IMR-90 (cell line): ENCODE results near the gene TFIP11. TPM values are rescaled to one million over a fixed set of nuclear protein-coding genes. Genes with fewer than 3 reads are reported as not detected.
A peak's percentile ranks its signal among the peaks of the same experiment; 100 is the strongest.

Experiments
- ATAC-seq: fragments of 200-7000 bp; cut with Tn5 transposase; 2 replicates; pipeline ENCODE4 v1.9.1; 2020; ENCODE audit warnings: low read depth, mild to moderate bottlenecking, moderate library complexity
- BruUV-seq: library from RNA; stranded (reverse); fragments of 400-500 nt; replicated peaks from 2 replicates; lab custom pipeline; 2021; lab: Mats Ljungman, UMichigan
- CTCF ChIA-PET: fragments of 300-600 bp; formaldehyde crosslinking; extraction: SDS; loops from one replicate; lab custom pipeline; 2021; ENCODE audit warnings: antibody characterized with exemption; lab: Yijun Ruan, JAX
- POLR2A ChIA-PET: fragments of 300-600 bp; sonication (Branson Sonifier 250); formaldehyde crosslinking; loops from one replicate; lab custom pipeline; 2022; ENCODE audit warnings: antibody characterized with exemption; ENCODE audit not compliant: unreplicated experiment; lab: Charles Lee
- DNase-seq: peaks from one replicate; pipeline ENCODE4 v3.0.0; 2013
- H2AFZ ChIP-seq: replicated peaks from 2 replicates; pipeline ENCODE3; 2013; ENCODE audit warnings: low read length, mild to moderate bottlenecking; ENCODE audit not compliant: poor library complexity
- H2AK5ac ChIP-seq: 2 replicates; pipeline ENCODE4 v1.6.1; 2013; ENCODE audit warnings: low read depth, low read length, inconsistent platforms
- H2AK9ac ChIP-seq: replicated peaks from 2 replicates; pipeline ENCODE3; 2013; ENCODE audit warnings: mild to moderate bottlenecking, low read depth, low read length, moderate library complexity; ENCODE audit not compliant: poor library complexity
- H2BK120ac ChIP-seq: 2 replicates; pipeline ENCODE4 v1.6.1; 2013; ENCODE audit warnings: low read depth, low read length, inconsistent platforms
- H2BK15ac ChIP-seq: 3 replicates; pipeline ENCODE4 v1.6.1; 2013; ENCODE audit warnings: low read depth, low read length, inconsistent platforms
- H2BK20ac ChIP-seq: 2 replicates; pipeline ENCODE4 v1.6.1; 2013; ENCODE audit warnings: low read depth, mild to moderate bottlenecking, inconsistent platforms, low read length, moderate library complexity
- H2BK5ac ChIP-seq: 2 replicates; pipeline ENCODE4 v1.6.1; 2013; ENCODE audit warnings: mild to moderate bottlenecking, low read depth, low read length, inconsistent platforms; ENCODE audit not compliant: poor library complexity, severe bottlenecking
- H3K14ac ChIP-seq: replicated peaks from 2 replicates; pipeline ENCODE4 v1.6.1; 2013; ENCODE audit warnings: low read depth, low read length, inconsistent platforms
- H3K18ac ChIP-seq: 2 replicates; pipeline ENCODE4 v1.6.1; 2013; ENCODE audit warnings: low read depth, low read length, control low read depth
- H3K23ac ChIP-seq: 2 replicates; pipeline ENCODE4 v1.6.1; 2013; ENCODE audit warnings: low read depth, low read length, inconsistent platforms
- H3K27ac ChIP-seq: 2 replicates; pipeline ENCODE4 v1.5.1; 2013; ENCODE audit warnings: mild to moderate bottlenecking, control low read depth, low read length; ENCODE audit not compliant: insufficient read depth
- H3K27me3 ChIP-seq: 2 replicates; pipeline ENCODE4 v1.6.1; 2013; ENCODE audit warnings: low read length; ENCODE audit not compliant: control insufficient read depth, insufficient read depth
- H3K36me3 ChIP-seq: 2 replicates; pipeline ENCODE4 v1.6.1; 2013; ENCODE audit warnings: low read length, mixed read lengths; ENCODE audit not compliant: control insufficient read depth, insufficient read depth
- H3K4ac ChIP-seq: 2 replicates; pipeline ENCODE4 v1.6.1; 2013; ENCODE audit warnings: low read depth, low read length, inconsistent platforms
- H3K4me1 ChIP-seq: 2 replicates; pipeline ENCODE4 v1.6.1; 2013; ENCODE audit warnings: low read length, mixed read lengths; ENCODE audit not compliant: control insufficient read depth, insufficient read depth
- H3K4me2 ChIP-seq: 2 replicates; pipeline ENCODE4 v1.6.1; 2013; ENCODE audit warnings: low read depth, mild to moderate bottlenecking, control low read depth, low read length, moderate library complexity
- H3K4me3 ChIP-seq: 2 replicates; pipeline ENCODE4 v1.5.1; 2013; ENCODE audit warnings: low read depth, mild to moderate bottlenecking, control low read depth, low read length, moderate library complexity; ENCODE audit not compliant: insufficient read depth
- H3K56ac ChIP-seq: 2 replicates; pipeline ENCODE4 v1.6.1; 2013; ENCODE audit warnings: low read length, inconsistent platforms; ENCODE audit not compliant: insufficient read depth; ENCODE audit errors: extremely low read depth
- H3K79me1 ChIP-seq, 2 experiments: 2 replicates each; pipeline ENCODE4 v1.6.1; 2013; ENCODE audit warnings: low read length in 2 of 2, inconsistent platforms in 1 of 2, low read depth in 1 of 2
- H3K9ac ChIP-seq: 2 replicates; pipeline ENCODE4 v1.6.1; 2013; ENCODE audit warnings: low read depth, low read length, control low read depth
- H3K9me1 ChIP-seq: 2 replicates; pipeline ENCODE4 v1.6.1; 2013; ENCODE audit warnings: low read length, inconsistent platforms; ENCODE audit not compliant: insufficient read depth
- H3K9me3 ChIP-seq: 2 replicates; pipeline ENCODE4 v1.6.1; 2013; ENCODE audit warnings: low read length; ENCODE audit not compliant: control insufficient read depth, insufficient read depth
- H4K20me1 ChIP-seq: 2 replicates; pipeline ENCODE4 v1.6.1; 2013; ENCODE audit warnings: low read length, inconsistent platforms; ENCODE audit not compliant: insufficient read depth
- H4K5ac ChIP-seq: 2 replicates; pipeline ENCODE4 v1.6.1; 2013; ENCODE audit warnings: mild to moderate bottlenecking, low read depth, low read length, control low read depth
- H4K8ac ChIP-seq, 2 experiments: 2 replicates each; pipeline ENCODE4 v1.6.1; 2013; ENCODE audit warnings: low read depth in 2 of 2, low read length in 2 of 2, control low read depth in 1 of 2, inconsistent platforms in 1 of 2
- H4K91ac ChIP-seq: 2 replicates; pipeline ENCODE4 v1.6.1; 2013; ENCODE audit warnings: low read depth, low read length, inconsistent platforms; ENCODE audit not compliant: insufficient read depth
- BHLHE40 ChIP-seq: fragments of 150-350 bp; IDR thresholded peaks from 2 replicates; pipeline ENCODE4 v1.6.1; 2016; ENCODE audit warnings: mild to moderate bottlenecking, low read depth, low read length
- CHD1 ChIP-seq: IDR thresholded peaks from 2 replicates; pipeline ENCODE4 v1.6.1; 2012; ENCODE audit warnings: low read depth, low read length, improper control_type of control experiment
- CTCF ChIP-seq: conservative IDR thresholded peaks from 2 replicates; pipeline ENCODE4 v1.5.1; 2012; ENCODE audit warnings: mild to moderate bottlenecking, low read depth, low read length, improper control_type of control experiment
- FOS ChIP-seq: fragments of 150-350 bp; IDR thresholded peaks from 2 replicates; pipeline ENCODE4 v1.6.1; 2016; ENCODE audit warnings: low read depth, low read length
- MAFK ChIP-seq: IDR thresholded peaks from 2 replicates; pipeline ENCODE4 v1.6.1; 2012; ENCODE audit warnings: low read depth, low read length, improper control_type of control experiment
- MAZ ChIP-seq: IDR thresholded peaks from 2 replicates; pipeline ENCODE4 v1.6.1; 2012; ENCODE audit warnings: low read depth, mild to moderate bottlenecking, low read length, improper control_type of control experiment, moderate library complexity, borderline replicate concordance
- MXI1 ChIP-seq: IDR thresholded peaks from 2 replicates; pipeline ENCODE4 v1.6.1; 2012; ENCODE audit warnings: low read depth, mild to moderate bottlenecking, low read length, moderate library complexity, borderline replicate concordance
- NFE2L2 ChIP-seq: fragments of 150-350 bp; IDR thresholded peaks from 2 replicates; pipeline ENCODE4 v1.6.1; 2016; ENCODE audit warnings: low read depth, mild to moderate bottlenecking, low read length
- POLR2A ChIP-seq: IDR thresholded peaks from 2 replicates; pipeline ENCODE4 v1.6.1; 2012; ENCODE audit warnings: mild to moderate bottlenecking, low read depth, low read length
- RAD21 ChIP-seq: IDR thresholded peaks from 2 replicates; pipeline ENCODE4 v1.6.1; 2012; ENCODE audit warnings: low read length, improper control_type of control experiment
- RFX5 ChIP-seq: IDR thresholded peaks from 2 replicates; pipeline ENCODE4 v1.8.0; 2012; ENCODE audit warnings: low read depth, mild to moderate bottlenecking, low read length, moderate library complexity
- SMC3 ChIP-seq: fragments of 150-350 bp; IDR thresholded peaks from 2 replicates; pipeline ENCODE4 v1.6.1; 2016; ENCODE audit warnings: low read depth, mild to moderate bottlenecking, antibody characterized with exemption, low read length, moderate library complexity
- USF2 ChIP-seq: fragments of 150-350 bp; IDR thresholded peaks from 2 replicates; pipeline ENCODE4 v1.6.1; 2017; ENCODE audit warnings: mild to moderate bottlenecking, antibody characterized with exemption, low read length, low read depth
- WGBS, 2 experiments: methylation state at CpG; one replicate each; pipeline versions ENCODE4 v1.1.5 to v1.1.7; 2013; ENCODE audit warnings: missing lambda C conversion rate in 2 of 2; ENCODE audit not compliant: insufficient read length in 1 of 2; ENCODE audit errors: extremely low coverage in 2 of 2; 5-methylcytosine and 5-hydroxymethylcytosine counted together
- dilution Hi-C: fragments of 300-500 bp; cut with HindIII; formaldehyde crosslinking; loops from one replicate; pipeline ENCODE4 v1.14.3; 2018; ENCODE audit warnings: low sequenced_read_pairs; ENCODE audit not compliant: unreplicated experiment
- in situ Hi-C: fragments of 300-500 bp; cut with MboI; formaldehyde crosslinking; loops from 3 replicates; pipeline ENCODE4 v1.14.3; 2019; ENCODE audit warnings: low sequenced_read_pairs, inconsistent platforms, mixed read lengths
- intact Hi-C: fragments of 100-400 bp; cut with micrococcal nuclease; formaldehyde crosslinking; loops from 2 replicates; pipeline ENCODE4 v1.10.0; 2022
- polyA plus RNA-seq, 3 experiments: library from polyadenylated mRNA; depleted of rRNA; stranded (reverse); fragments of >200 nt; gene quantifications; 2 replicates each; pipeline ENCODE4 v1.2.3, GENCODE V29; 2012; ENCODE audit warnings: low replicate concordance in 1 of 3
- total RNA-seq: library from RNA; depleted of rRNA; stranded (reverse); fragments of >200 nt; gene quantifications from 2 replicates; pipeline ENCODE4 v1.2.3, GENCODE V29; 2012

The TFIP11 gene
- total and polyA plus RNA-seq, 2 of the 4 experiments (the other 2 are of a cell fraction) = 22.5 to 43.2 TPM

- H2BK120ac ChIP-seq = peak within 1 kb of the TSS; percentile 30
- H3K14ac ChIP-seq = peak within 1 kb of the TSS; percentile 67
- H3K18ac ChIP-seq = no peak within 1 kb of the TSS; the same call in 1 of the 2 replicates
- H3K4me3 ChIP-seq = peak within 1 kb of the TSS; percentile 80
- H3K9ac ChIP-seq = peak within 1 kb of the TSS; percentile 90
- intact Hi-C loops (no loop called here), dilution Hi-C loops (no loop called here), in situ Hi-C loops (no loop called here)
- no peaks in the 10 kb centered on the region for H4K20me1 ChIP-seq
- 0 out of 2 replicates have a peak within 1 kb of the TSS, but pooled peaks have one; percentile 3 for H2BK20ac ChIP-seq
- ChIA-PET POLR2A (interaction anchor here (0.6 to 0.7 kb wide), 2 partner anchors 92 to 140 kb away, joined by 3 to 8 read pairs; no protein-coding TSS in a partner anchor), CTCF (interaction anchor here (1.1 to 2.2 kb wide), 2 partner anchors 10 to 19 kb away, joined by 5 to 7 read pairs; no protein-coding TSS in a partner anchor)
- DNase-seq (peak; percentile 88), ATAC-seq (peak; percentile 92)
- H4K5ac ChIP-seq = peak within 1 kb of the TSS; percentile 73
- H2AK5ac ChIP-seq = peak within 1 kb of the TSS; percentile 78
- H2AK9ac ChIP-seq = peak within 1 kb of the TSS; percentile 97
- no TSS peak for BruUV-seq
- peaks cover 33 to 73% of the 10 kb centered on the region in 2 experiments for H3K79me1 ChIP-seq
- no peaks in the 10 kb centered on the region; the same call in 1 of the 2 replicates for H3K9me1 ChIP-seq
- peak within 1 kb of the TSS; percentile 97 for H2AFZ ChIP-seq
- H3K9me3 ChIP-seq = no peaks in the 10 kb centered on the region
- H3K4me2 ChIP-seq = peak within 1 kb of the TSS; percentile 92
- H3K36me3 ChIP-seq = peaks cover 19% of the 10 kb centered on the region
- H4K91ac ChIP-seq = peak within 1 kb of the TSS; percentile 32
- no peaks in the 10 kb centered on the region for H3K27me3 ChIP-seq
- H3K4ac ChIP-seq = peak within 1 kb of the TSS; percentile 88
- H2BK5ac ChIP-seq = peak within 1 kb of the TSS; percentile 64
- H3K23ac ChIP-seq = peak within 1 kb of the TSS; percentile 82
- H3K56ac ChIP-seq = peak within 1 kb of the TSS; percentile 79
- 3% methylated on average over 56 of the region's 85 CpGs; no CpG with 5 or more reads in 1 of the 2 experiments for WGBS, 2 experiments
- no peak within 1 kb of the TSS for H2BK15ac ChIP-seq
- peaks cover 9% of the 10 kb centered on the region for H3K4me1 ChIP-seq
- H4K8ac ChIP-seq = peak within 1 kb of the TSS; percentile 94 to 100
- H3K27ac ChIP-seq = peak within 1 kb of the TSS; percentile 90
- TF ChIP-seq NFE2L2 = no peak
- TF ChIP-seq POLR2A = peak; percentile 67; the same call in 1 of the 2 replicates
- TF ChIP-seq CTCF = no peak
- TF ChIP-seq SMC3 = no peak
- TF ChIP-seq RAD21 = no peak
- no peak for TF ChIP-seq FOS
- TF ChIP-seq RFX5 = no peak
- no peak for TF ChIP-seq CHD1
- peak; percentile 94 for TF ChIP-seq MAZ
- peak; percentile 81 for TF ChIP-seq USF2
- TF ChIP-seq BHLHE40 = peak; percentile 85
- peak; percentile 83 for TF ChIP-seq MXI1
- no peak for TF ChIP-seq MAFK
Observed at GRCh38 chr22:26483439-26484359, 28.6 kb downstream of the TFIP11 start, which contains the start of the genes HPS4 and SRRD. TSS of gene HPS4 (minus strand) at chr22:26483783. CDS start at chr22:26481762, 2,021 bp downstream. TSS of gene SRRD (plus strand) at chr22:26483877. CDS start at chr22:26483891, 14 bp downstream.
